Endothelial cell (in vitro differentiated cells): ENCODE data around the gene PRORP. TPM values are rescaled to one million over a fixed set of nuclear protein-coding genes. Genes with fewer than 3 reads are reported as not detected.

Experiments used
- DNase-seq: peaks from one replicate; pipeline ENCODE4 v3.0.0; 2021; ENCODE audit warnings: low spot score
- H3K27ac Mint-ChIP-seq: one replicate; pipeline ENCODE4 v1.8.0; 2021; ENCODE audit warnings: mixed read lengths, inconsistent platforms; ENCODE audit not compliant: unreplicated experiment
- H3K27me3 Mint-ChIP-seq: one replicate; pipeline ENCODE4 v1.8.0; 2021; ENCODE audit warnings: mild to moderate bottlenecking, moderate library complexity, mixed read lengths, inconsistent platforms; ENCODE audit not compliant: unreplicated experiment
- H3K36me3 Mint-ChIP-seq: one replicate; pipeline ENCODE4 v1.8.0; 2021; ENCODE audit warnings: mild to moderate bottlenecking, low read depth, mixed read lengths, inconsistent platforms; ENCODE audit not compliant: unreplicated experiment
- H3K4me1 Mint-ChIP-seq: one replicate; pipeline ENCODE4 v1.8.0; 2021; ENCODE audit warnings: mild to moderate bottlenecking, mixed read lengths, inconsistent platforms; ENCODE audit not compliant: unreplicated experiment
- H3K4me3 Mint-ChIP-seq: one replicate; pipeline ENCODE4 v1.8.0; 2021; ENCODE audit warnings: mild to moderate bottlenecking, mixed read lengths, inconsistent platforms; ENCODE audit not compliant: unreplicated experiment
- H3K9me3 Mint-ChIP-seq: one replicate; pipeline ENCODE4 v1.8.0; 2021; ENCODE audit warnings: mixed read lengths, inconsistent platforms; ENCODE audit not compliant: unreplicated experiment
- total RNA-seq: library from RNA; stranded (reverse); fragmentation: NEBNext Ultra II Directional; extraction: Animal tissue kit (Norgen Biotek cat#: 25700); gene quantifications from one replicate; pipeline ENCODE4 v1.2.1, GENCODE V29; 2021; ENCODE audit not compliant: unreplicated experiment
- TF ChIP-seq, protein P1 (sequence below): fragments of 200-600 bp; sonication (generic); IDR thresholded peaks from one replicate; pipeline ENCODE4 v1.5.0; 2021; ENCODE audit warnings: antibody characterized with exemption; ENCODE audit not compliant: unreplicated experiment

Gene PRORP
- total RNA-seq, 1 donor from 2014 or later = 56.6 TPM

DNA sequence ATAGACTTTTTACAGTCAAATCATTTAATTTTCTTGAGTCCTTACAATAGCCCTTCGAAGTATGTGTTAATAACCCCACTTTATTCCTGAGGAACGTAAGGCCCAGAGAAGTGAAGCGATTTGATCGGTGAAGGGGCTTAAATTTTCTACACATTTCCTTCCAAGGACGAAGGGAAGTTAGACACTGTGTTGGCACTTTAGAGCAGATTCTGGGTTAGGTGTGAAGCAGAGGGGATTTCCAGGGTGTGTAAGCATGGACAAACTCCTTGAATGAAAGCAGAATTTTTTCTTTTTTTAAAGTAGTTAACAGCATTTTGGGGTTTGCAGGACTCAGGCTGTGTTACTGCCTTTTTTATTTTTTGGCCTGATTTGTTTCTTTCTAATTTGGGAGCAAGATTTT is 38.9 kb downstream of the PRORP start:
- H3K4me1 Mint-ChIP-seq = peaks cover 58% of the 10 kb centered on the region
- no peaks in the 10 kb centered on the region for H3K36me3 Mint-ChIP-seq

DNA sequence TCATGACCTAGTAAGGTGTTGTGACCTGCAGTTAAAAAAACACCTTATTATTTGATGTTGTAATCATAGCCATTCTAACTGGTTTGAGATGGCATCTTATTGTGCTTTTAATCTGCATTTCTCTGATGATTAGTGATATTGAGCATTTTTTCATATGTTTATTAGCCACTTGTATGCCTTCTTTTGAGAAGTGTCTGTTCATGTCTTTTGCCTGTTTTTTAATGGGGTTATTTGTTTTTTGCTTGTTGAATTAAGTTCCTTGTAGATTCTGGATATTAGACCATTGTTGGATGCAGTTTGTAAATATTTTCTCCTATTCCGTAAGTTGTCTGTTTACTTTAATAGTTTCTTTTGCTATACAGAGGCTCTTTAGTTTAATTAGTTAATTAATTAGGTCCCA is 41.0 kb downstream of the PRORP start:
- H3K36me3 Mint-ChIP-seq = peaks cover 13% of the 10 kb centered on the region
- H3K27me3 Mint-ChIP-seq = peaks cover 1% of the 10 kb centered on the region
- DNase-seq = no peak
- no peak overlapping the region for H3K27ac Mint-ChIP-seq
- H3K9me3 Mint-ChIP-seq = no peaks in the 10 kb centered on the region
- TF ChIP-seq, protein P1, sequence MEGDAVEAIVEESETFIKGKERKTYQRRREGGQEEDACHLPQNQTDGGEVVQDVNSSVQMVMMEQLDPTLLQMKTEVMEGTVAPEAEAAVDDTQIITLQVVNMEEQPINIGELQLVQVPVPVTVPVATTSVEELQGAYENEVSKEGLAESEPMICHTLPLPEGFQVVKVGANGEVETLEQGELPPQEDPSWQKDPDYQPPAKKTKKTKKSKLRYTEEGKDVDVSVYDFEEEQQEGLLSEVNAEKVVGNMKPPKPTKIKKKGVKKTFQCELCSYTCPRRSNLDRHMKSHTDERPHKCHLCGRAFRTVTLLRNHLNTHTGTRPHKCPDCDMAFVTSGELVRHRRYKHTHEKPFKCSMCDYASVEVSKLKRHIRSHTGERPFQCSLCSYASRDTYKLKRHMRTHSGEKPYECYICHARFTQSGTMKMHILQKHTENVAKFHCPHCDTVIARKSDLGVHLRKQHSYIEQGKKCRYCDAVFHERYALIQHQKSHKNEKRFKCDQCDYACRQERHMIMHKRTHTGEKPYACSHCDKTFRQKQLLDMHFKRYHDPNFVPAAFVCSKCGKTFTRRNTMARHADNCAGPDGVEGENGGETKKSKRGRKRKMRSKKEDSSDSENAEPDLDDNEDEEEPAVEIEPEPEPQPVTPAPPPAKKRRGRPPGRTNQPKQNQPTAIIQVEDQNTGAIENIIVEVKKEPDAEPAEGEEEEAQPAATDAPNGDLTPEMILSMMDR = no peak
- H3K4me1 Mint-ChIP-seq = peaks cover 41% of the 10 kb centered on the region
- no peak overlapping the region for H3K4me3 Mint-ChIP-seq

More for the DNA sequence above, 38.9 kb downstream of the PRORP start:
- peak overlapping the region; percentile 89 for H3K27ac Mint-ChIP-seq
- H3K4me3 Mint-ChIP-seq = peak overlapping the region; percentile 16
- DNase-seq = no peak
- no peaks in the 10 kb centered on the region for H3K9me3 Mint-ChIP-seq
- peaks cover 1% of the 10 kb centered on the region for H3K27me3 Mint-ChIP-seq
- TF ChIP-seq, protein P1 = no peak

DNA sequence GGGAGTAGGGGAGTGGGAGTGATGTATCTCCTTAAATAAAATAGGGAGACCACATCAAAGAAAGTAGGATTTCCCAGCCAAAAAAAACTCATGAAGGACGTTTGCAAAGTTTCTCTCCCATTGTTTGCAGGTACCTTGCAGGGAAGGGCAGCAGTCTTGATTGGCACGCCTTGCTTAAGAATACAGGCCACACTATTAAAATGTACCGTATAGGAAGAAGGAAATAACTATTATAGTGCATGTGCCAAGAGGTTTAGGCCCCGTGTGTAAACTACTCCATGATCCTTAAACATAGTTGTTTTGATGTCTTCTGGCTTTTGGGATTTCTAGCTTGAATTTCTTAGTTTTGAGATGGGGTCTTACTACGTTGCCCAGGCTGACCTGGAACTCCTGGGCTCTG is 42.5 kb downstream of the PRORP start:
- TF ChIP-seq, protein P1 = no peak
- no peak for DNase-seq
- Mint-ChIP-seq H3K9me3 (no peaks in the 10 kb centered on the region), H3K27ac (no peak overlapping the region), H3K27me3 (peaks cover 3% of the 10 kb centered on the region), H3K36me3 (peaks cover 19% of the 10 kb centered on the region), H3K4me1 (peaks cover 29% of the 10 kb centered on the region), H3K4me3 (no peak overlapping the region)

DNA sequence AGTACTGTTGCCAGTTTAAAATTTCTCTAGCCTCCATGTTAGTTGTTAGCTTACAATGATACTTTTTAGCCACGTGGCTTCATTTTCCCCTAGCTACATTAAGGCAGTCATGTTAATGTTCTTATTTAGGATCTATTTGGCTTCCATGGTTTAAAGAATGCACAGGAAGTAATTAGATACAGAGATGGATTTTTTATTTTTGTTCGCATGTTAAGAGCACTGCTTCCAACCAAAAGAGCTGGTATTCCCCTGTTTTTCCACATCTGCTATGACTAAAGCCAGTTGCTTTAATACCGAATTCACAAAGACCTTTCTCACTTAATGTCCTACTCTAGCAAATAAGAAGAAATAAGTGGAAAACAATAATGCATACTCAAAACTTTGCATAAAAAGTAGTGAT is 45.1 kb downstream of the PRORP start:
- Mint-ChIP-seq H3K27me3 (peaks cover 3% of the 10 kb centered on the region), H3K4me1 (peaks cover 8% of the 10 kb centered on the region), H3K4me3 (no peak overlapping the region), H3K27ac (no peak overlapping the region), H3K36me3 (peaks cover 24% of the 10 kb centered on the region), H3K9me3 (no peaks in the 10 kb centered on the region)
- TF ChIP-seq, protein P1 = no peak
- DNase-seq = no peak

Other genes with a start within 250 kb of the PRORP start
- 27.2 TPM for gene BAZ1A, start 247.2 kb upstream of the PRORP start, total RNA-seq
- 47.7 TPM for gene SRP54, start 139.6 kb upstream of the PRORP start, total RNA-seq
- 25.6 TPM for gene FAM177A1, start 76.3 kb upstream of the PRORP start, total RNA-seq
- 29.1 TPM for gene PPP2R3C, start 562 bp upstream of the PRORP start, total RNA-seq
- 160 TPM for gene PSMA6, start 169.8 kb downstream of the PRORP start, total RNA-seq